HG03060 (cell line): ENCODE results near the gene AKAP7.
"Not testable (repeated sequence)": the region's sequence is repeated elsewhere in the genome, so short reads cannot be mapped to it uniquely, and the experiment has no call there.

ENCODE experiments used
- ATAC-seq: cut with Tn5 transposase; IDR thresholded peaks from one replicate; pipeline ENCODE4 v1.9.1; 2021; ENCODE audit warnings: low read depth, moderate number of reproducible peaks; ENCODE audit not compliant: unreplicated experiment

AKAP7 gene

GRCh38 chr6:131135244-131136020 is at the start of gene AKAP7:
AKAP7 (plus strand) TSS chr6:131135467; CDS start chr6:131135764, 297 bp downstream.
- ATAC-seq = peak; percentile 63

- ATAC-seq = not testable (repeated sequence)
These were observed 44.9 kb upstream of the AKAP7 start for GRCh38 chr6:131090339-131090738.

- ATAC-seq = not testable (repeated sequence)
These were observed 43.3 kb upstream of the AKAP7 start for GRCh38 chr6:131091944-131092343.

- no peak for ATAC-seq
These were observed 41.9 kb upstream of the AKAP7 start for GRCh38 chr6:131093334-131093733.

- ATAC-seq = no peak
These were observed 38.5 kb upstream of the AKAP7 start for GRCh38 chr6:131096786-131097185.

GRCh38 chr6:131101911-131102680 is 33.2 kb upstream of the AKAP7 start:
- ATAC-seq = no peak

- no peak for ATAC-seq
These were observed 32.0 kb upstream of the AKAP7 start for GRCh38 chr6:131103296-131103695.

- no peak for ATAC-seq
These were observed 31.4 kb upstream of the AKAP7 start for GRCh38 chr6:131103901-131104300.

GRCh38 chr6:131107151-131107550 is 28.1 kb upstream of the AKAP7 start:
- no peak for ATAC-seq

GRCh38 chr6:131112249-131112648 is 23.0 kb upstream of the AKAP7 start:
- ATAC-seq = no peak

- no peak for ATAC-seq
These were observed 19.6 kb upstream of the AKAP7 start for GRCh38 chr6:131115651-131116050.

- no peak for ATAC-seq
These were observed 18.9 kb upstream of the AKAP7 start for GRCh38 chr6:131116321-131116720.

- no peak for ATAC-seq
These were observed 18.4 kb upstream of the AKAP7 start for GRCh38 chr6:131116755-131117360.

- no peak for ATAC-seq
These were observed 17.4 kb upstream of the AKAP7 start for GRCh38 chr6:131117878-131118277.

GRCh38 chr6:131122007-131122406 is 13.3 kb upstream of the AKAP7 start:
- no peak for ATAC-seq

- ATAC-seq = no peak
These were observed 12.8 kb upstream of the AKAP7 start for GRCh38 chr6:131122516-131122915.

- no peak for ATAC-seq
These were observed 10.8 kb upstream of the AKAP7 start for GRCh38 chr6:131124336-131125071.

- no peak for ATAC-seq
These were observed 9.8 kb upstream of the AKAP7 start for GRCh38 chr6:131125431-131125830.

- ATAC-seq = no peak
These were observed 5.3 kb upstream of the AKAP7 start for GRCh38 chr6:131129689-131130553.

- ATAC-seq = no peak
These were observed 4.7 kb upstream of the AKAP7 start for GRCh38 chr6:131130554-131130940.
